H9 (cell line): ENCODE measurements around the gene GABBR2. TPM values are rescaled to one million over a fixed set of nuclear protein-coding genes. Genes with fewer than 3 reads are reported as not detected.

ENCODE experiments used
- DNase-seq: peaks from one replicate; pipeline ENCODE4 v3.0.0-alpha.2; 2017
- H2AFZ ChIP-seq: one replicate; pipeline ENCODE4 v1.6.1; 2013; ENCODE audit warnings: mild to moderate bottlenecking, low read length, control low read depth, moderate library complexity
- H2AK5ac ChIP-seq: 2 replicates; pipeline ENCODE4 v1.6.1; 2013; ENCODE audit warnings: low read length, control low read depth, mixed read lengths; ENCODE audit not compliant: insufficient read length
- H2BK120ac ChIP-seq: one replicate; pipeline ENCODE4 v1.6.1; 2013; ENCODE audit warnings: low read depth, mild to moderate bottlenecking, low read length, control low read depth, inconsistent platforms; ENCODE audit not compliant: poor library complexity, severe bottlenecking
- H2BK12ac ChIP-seq: 2 replicates; pipeline ENCODE4 v1.6.1; 2013; ENCODE audit warnings: low read length, control low read depth, mixed read lengths, low read depth; ENCODE audit not compliant: insufficient read length
- H2BK15ac ChIP-seq: 2 replicates; pipeline ENCODE4 v1.6.1; 2013; ENCODE audit warnings: low read depth, low read length, control low read depth
- H2BK20ac ChIP-seq: one replicate; pipeline ENCODE4 v1.6.1; 2013; ENCODE audit warnings: low read depth, mild to moderate bottlenecking, low read length, control low read depth, inconsistent platforms; ENCODE audit not compliant: poor library complexity, severe bottlenecking
- H2BK5ac ChIP-seq: 2 replicates; pipeline ENCODE4 v1.6.1; 2013; ENCODE audit warnings: low read length, control low read depth, mixed read lengths; ENCODE audit not compliant: insufficient read length
- H3K14ac ChIP-seq: 2 replicates; pipeline ENCODE4 v1.6.1; 2013; ENCODE audit warnings: low read length, control low read depth; ENCODE audit not compliant: insufficient read depth
- H3K18ac ChIP-seq: 2 replicates; pipeline ENCODE4 v1.6.1; 2013; ENCODE audit warnings: low read depth, mild to moderate bottlenecking, mixed read lengths, low read length, control low read depth; ENCODE audit not compliant: insufficient read length
- H3K23ac ChIP-seq: 2 replicates; pipeline ENCODE4 v1.6.1; 2013; ENCODE audit warnings: low read length, control low read depth, mixed read lengths, low read depth; ENCODE audit not compliant: insufficient read length
- H3K23me2 ChIP-seq: 2 replicates; pipeline ENCODE4 v1.6.1; 2013; ENCODE audit warnings: low read depth, mild to moderate bottlenecking, mixed read lengths, low read length, control low read depth; ENCODE audit not compliant: insufficient read length, poor library complexity, severe bottlenecking
- H3K27ac ChIP-seq: 2 replicates; pipeline ENCODE4 v1.5.1; 2013; ENCODE audit warnings: low read length, control low read depth, mixed read lengths, low read depth; ENCODE audit not compliant: insufficient read length
- H3K27me3 ChIP-seq: 2 replicates; pipeline ENCODE4 v1.6.1; 2013; ENCODE audit warnings: low read length, control low read depth, inconsistent platforms; ENCODE audit not compliant: insufficient read depth
- H3K4ac ChIP-seq: 2 replicates; pipeline ENCODE4 v1.6.1; 2013; ENCODE audit warnings: low read depth, mild to moderate bottlenecking, control low read depth, inconsistent platforms, low read length, moderate library complexity
- H3K4me1 ChIP-seq: 2 replicates; pipeline ENCODE4 v1.6.1; 2013; ENCODE audit warnings: low read length, control low read depth, inconsistent platforms; ENCODE audit not compliant: insufficient read depth
- H3K4me2 ChIP-seq: 2 replicates; pipeline ENCODE4 v1.6.1; 2013; ENCODE audit warnings: low read length, control low read depth, mixed read lengths; ENCODE audit not compliant: insufficient read length, insufficient read depth
- H3K56ac ChIP-seq: 2 replicates; pipeline ENCODE4 v1.6.1; 2013; ENCODE audit warnings: low read depth, mild to moderate bottlenecking, mixed read lengths, low read length, control low read depth; ENCODE audit not compliant: insufficient read length
- H3K79me1 ChIP-seq: 2 replicates; pipeline ENCODE4 v1.6.1; 2013; ENCODE audit warnings: low read depth, mild to moderate bottlenecking, moderate library complexity, low read length, control low read depth, inconsistent platforms; ENCODE audit not compliant: insufficient read depth, poor library complexity, severe bottlenecking
- H3K79me2 ChIP-seq: 2 replicates; pipeline ENCODE4 v1.6.1; 2013; ENCODE audit warnings: low read length, control low read depth, inconsistent platforms; ENCODE audit not compliant: insufficient read depth
- H3K9ac ChIP-seq: 2 replicates; pipeline ENCODE4 v1.6.1; 2013; ENCODE audit warnings: low read length, control low read depth, mixed read lengths; ENCODE audit not compliant: insufficient read length; ENCODE audit errors: extremely low read depth
- H3K9me3 ChIP-seq: one replicate; pipeline ENCODE4 v1.6.1; 2013; ENCODE audit warnings: low read depth, low read length, inconsistent platforms; ENCODE audit not compliant: control insufficient read depth
- H3T11ph ChIP-seq: one replicate; pipeline ENCODE4 v1.6.1; 2013; ENCODE audit warnings: mild to moderate bottlenecking, low read length, control low read depth, inconsistent platforms
- H4K20me1 ChIP-seq: one replicate; pipeline ENCODE4 v1.6.1; 2013; ENCODE audit not compliant: control insufficient read depth, insufficient read length, insufficient read depth
- H4K5ac ChIP-seq: 2 replicates; pipeline ENCODE4 v1.6.1; 2013; ENCODE audit warnings: low read depth, mild to moderate bottlenecking, mixed read lengths, low read length, control low read depth; ENCODE audit not compliant: insufficient read length
- H4K8ac ChIP-seq: replicated peaks from 2 replicates; pipeline ENCODE4 v1.6.1; 2013; ENCODE audit warnings: low read length, control low read depth, mixed read lengths, low read depth; ENCODE audit not compliant: insufficient read length
- H4K91ac ChIP-seq: 2 replicates; pipeline ENCODE4 v1.6.1; 2013; ENCODE audit warnings: low read depth, mild to moderate bottlenecking, moderate library complexity, mixed read lengths, low read length, control low read depth; ENCODE audit not compliant: insufficient read length
- H3K27ac Mint-ChIP-seq, 3 experiments: 2 replicates in 2 of 3; 3 replicates in 1 of 3; pipeline ENCODE4 v1.8.0; 2020 to 2021; ENCODE audit warnings: mixed read lengths in 3 of 3, mild to moderate bottlenecking in 1 of 3, moderate library complexity in 1 of 3
- H3K27me3 Mint-ChIP-seq: 2 replicates; pipeline ENCODE4 v1.8.0; 2021; ENCODE audit warnings: low read depth, mild to moderate bottlenecking, moderate library complexity, mixed read lengths
- H3K36me3 Mint-ChIP-seq, 3 experiments: 2 replicates in 2 of 3; 3 replicates in 1 of 3; pipeline ENCODE4 v1.8.0; 2020 to 2021; ENCODE audit warnings: low read depth in 3 of 3, mixed read lengths in 3 of 3; ENCODE audit not compliant: insufficient read depth in 1 of 3
- H3K4me1 Mint-ChIP-seq, 2 experiments: 2 replicates each; pipeline ENCODE4 v1.8.0; 2020; ENCODE audit warnings: mixed read lengths in 2 of 2
- H3K4me3 Mint-ChIP-seq, 2 experiments: 2 replicates in 1 of 2; 3 replicates in 1 of 2; pipeline ENCODE4 v1.8.0; 2020 to 2021; ENCODE audit warnings: mild to moderate bottlenecking in 2 of 2, mixed read lengths in 2 of 2, moderate library complexity in 1 of 2
- H3K9me3 Mint-ChIP-seq, 2 experiments: 2 replicates in 1 of 2; 3 replicates in 1 of 2; pipeline ENCODE4 v1.8.0; 2020; ENCODE audit warnings: mild to moderate bottlenecking in 2 of 2, mixed read lengths in 2 of 2, moderate library complexity in 1 of 2
- CTCF ChIP-seq: fragments of 200-600 bp; sonication (generic); conservative IDR thresholded peaks from 3 replicates; pipeline ENCODE4 v1.8.0; 2021; ENCODE audit warnings: antibody characterized with exemption, mild to moderate bottlenecking
- whole genome bisulfite sequencing: extraction: QIAGEN DNeasy Blood & Tissue Kit; methylation state at CpG from one replicate; pipeline ENCODE4 v1.1.7; 2013; ENCODE audit warnings: missing lambda C conversion rate, low lambda C conversion rate, mixed read lengths; ENCODE audit not compliant: insufficient read length; ENCODE audit errors: extremely low coverage; 5-methylcytosine and 5-hydroxymethylcytosine counted together
- total RNA-seq: library from RNA; stranded (reverse); gene quantifications from 2 replicates; pipeline ENCODE4 v1.2.1, GENCODE V29; 2021

The GABBR2 gene
- total RNA-seq, 1 experiment from 2014 or later = 0.66 TPM

GRCh38 chr9:98564714-98565113 is 144.0 kb downstream of the GABBR2 start:
- Histone ChIP-seq H3K23ac (no peak overlapping the region), H3K4me1 (no peaks in the 10 kb centered on the region), H3K27me3 (no peaks in the 10 kb centered on the region), H3T11ph (no peak overlapping the region), H4K20me1 (no peaks in the 10 kb centered on the region), H2BK20ac (no peak overlapping the region), H3K18ac (no peak overlapping the region), H3K4me2 (no peak overlapping the region), H3K9ac (no peak overlapping the region), H3K23me2 (no peaks in the 10 kb centered on the region), H3K79me1 (no peaks in the 10 kb centered on the region), H3K9me3 (no peaks in the 10 kb centered on the region), H4K91ac (no peak overlapping the region), H2BK5ac (no peak overlapping the region), H3K79me2 (no peaks in the 10 kb centered on the region), H3K14ac (no peak overlapping the region; the same call in 1 of the 2 replicates), H2AK5ac (no peak overlapping the region), H2BK12ac (no peak overlapping the region), H3K56ac (no peak overlapping the region), H2AFZ (no peak overlapping the region), H4K5ac (no peak overlapping the region), H2BK15ac (no peak overlapping the region), H3K27ac (no peak overlapping the region), H3K4ac (no peak overlapping the region), H2BK120ac (no peak overlapping the region), H4K8ac (no peak overlapping the region)
- Mint-ChIP-seq H3K27me3 (peaks cover 2% of the 10 kb centered on the region), H3K27ac (no peak overlapping the region), H3K36me3 (no peaks in the 10 kb centered on the region), H3K4me1 (peaks cover 0 to 5% of the 10 kb centered on the region in 2 experiments; a peak in 1 of 4 replicates), H3K9me3 (no peaks in the 10 kb centered on the region; a peak in 1 of 5 replicates), H3K4me3 (no peak overlapping the region)
- no peak for TF ChIP-seq CTCF
- DNase-seq = no peak
- WGBS = no CpG with 5 or more reads among the region's 4 CpGs
